ENCODE measurements around the gene PHOX2A. TPM values are rescaled to one million over a fixed set of nuclear protein-coding genes. Genes with fewer than 3 reads are reported as not detected.

The PHOX2A gene
- total and polyA plus RNA-seq, 2 of the 13 experiments (the other 11 are each of a cell fraction or from before 2014, with no cell fraction given): not detected

- Histone ChIP-seq H3K4me1 (ENCODE audit: insufficient read depth, low read length) (peaks cover 12% of the 10 kb centered on the region), H3K27ac (ENCODE audit: extremely low read length, insufficient read depth, low read length) (no peak overlapping the region), H3K4me2 (ENCODE audit: low read depth, low read length) (no peak overlapping the region), H3K9ac (ENCODE audit: insufficient read depth, low read depth, low read length) (no peak overlapping the region), H3K4me3 (replicated peaks in 1 of 3; ENCODE audit: insufficient read depth in 1 of 3, low read depth in 2 of 3, low read length in 3 of 3) (no peak overlapping the region), H3K36me3 (replicated peaks in 1 of 2; ENCODE audit: control insufficient read depth in 1 of 2, insufficient read depth in 2 of 2, low read length in 2 of 2) (peaks cover 16 to 48% of the 10 kb centered on the region in 2 experiments; a peak in 4 of 5 replicates), H3K27me3 (ENCODE audit: control insufficient read depth in 1 of 2, insufficient read depth in 2 of 2, low read length in 2 of 2) (peaks cover 1 to 10% of the 10 kb centered on the region in 2 experiments; a peak in 4 of 5 replicates), H2AFZ (ENCODE audit: low read length) (no peak overlapping the region), H3K79me2 (ENCODE audit: insufficient read depth, low read length) (no peaks in the 10 kb centered on the region), H3K9me3 (ENCODE audit: low read length) (no peaks in the 10 kb centered on the region), H4K20me1 (ENCODE audit: insufficient read depth, low read length) (no peaks in the 10 kb centered on the region)
- ATAC-seq (no peak), DNase-seq (ENCODE audit: low spot score) (no peak), FAIRE-seq (no peak)
- TF ChIP-seq YY1 (IDR thresholded peaks at IDR 0.05; ENCODE audit: insufficient read depth, insufficient replicate concordance, low read depth, low read length) (no peak), ZNF674 (CRISPR knock-in tag; IDR thresholded peaks at IDR 0.05; ENCODE audit: low read depth) (no peak)
- no TSS peak for BruUV-seq (replicated peaks)
- CTCF ChIA-PET (ENCODE audit: low intra/inter-chr PET ratio, low total read pairs): no interaction called here
- in situ Hi-C loops (cut with HindIII; ENCODE audit: extremely low pct_ligation_motif_present, low pct_unique_long_range_greater_than_20kb): no loop called here
- intact Hi-C loops (cut with micrococcal nuclease; ENCODE audit: unreplicated experiment): no loop called here
- POLR2A ChIA-PET: interaction anchor here (1.2 kb wide), 1 partner anchor 199 kb away, joined by 3 read pairs; the partner anchor contains the start of gene CLPB
- WGBS (ENCODE audit: low lambda C conversion rate): 98% methylated on average over 8 of the region's 17 CpGs
Measured at GRCh38 chr11:72235351-72236057, 8.5 kb downstream of the PHOX2A start.

DNA sequence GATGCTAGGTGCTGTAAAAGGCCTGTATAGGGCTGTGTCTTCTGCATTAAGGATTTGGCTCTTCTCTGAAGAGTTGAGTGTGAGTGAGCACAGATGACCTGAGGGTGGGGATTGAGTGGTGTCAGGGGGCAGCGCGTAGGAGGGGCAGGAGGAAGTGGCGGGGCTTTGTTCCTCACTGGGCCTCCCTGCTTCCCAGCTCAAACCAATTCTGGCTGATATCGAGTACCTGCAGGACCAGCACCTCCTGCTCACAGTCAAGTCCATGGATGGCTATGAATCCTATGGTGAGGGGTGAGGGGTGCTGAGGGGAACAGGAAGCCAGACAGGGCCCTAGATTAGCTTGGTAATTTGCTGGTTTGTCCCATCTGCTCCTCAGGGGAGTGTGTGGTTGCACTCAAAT lies 9.1 kb downstream of the PHOX2A start:
- H3K27me3 ChIP-seq (ENCODE audit: control insufficient read depth in 1 of 2, insufficient read depth in 2 of 2, low read length in 2 of 2): peaks cover 0 to 5% of the 10 kb centered on the region in 2 experiments; a peak in 2 of 5 replicates
- intact Hi-C loops (cut with micrococcal nuclease; ENCODE audit: unreplicated experiment) (no loop called here), in situ Hi-C loops (cut with HindIII; ENCODE audit: extremely low pct_ligation_motif_present, low pct_unique_long_range_greater_than_20kb) (no loop called here)
- ChIA-PET CTCF (ENCODE audit: low intra/inter-chr PET ratio, low total read pairs) (no interaction called here), POLR2A (interaction anchor here (1.2 kb wide), 1 partner anchor 199 kb away, joined by 3 read pairs; the partner anchor contains the start of gene CLPB)
- BruUV-seq (replicated peaks): no TSS peak
- H3K4me2 ChIP-seq (ENCODE audit: low read depth, low read length): no peak overlapping the region
- H3K79me2 ChIP-seq (ENCODE audit: insufficient read depth, low read length): no peaks in the 10 kb centered on the region
- ATAC-seq (no peak), FAIRE-seq (no peak), DNase-seq (ENCODE audit: low spot score) (no peak)
- no peaks in the 10 kb centered on the region for H3K9me3 ChIP-seq (ENCODE audit: low read length)
- no peaks in the 10 kb centered on the region for H4K20me1 ChIP-seq (ENCODE audit: insufficient read depth, low read length)
- H3K4me3 ChIP-seq (replicated peaks in 1 of 3; ENCODE audit: insufficient read depth in 1 of 3, low read depth in 2 of 3, low read length in 3 of 3): no peak overlapping the region
- H3K4me1 ChIP-seq (ENCODE audit: insufficient read depth, low read length): peaks cover 6% of the 10 kb centered on the region
- no peak overlapping the region for H3K9ac ChIP-seq (ENCODE audit: insufficient read depth, low read depth, low read length)
- WGBS (ENCODE audit: low lambda C conversion rate): 98% methylated on average over 4 of the region's 4 CpGs
- H3K27ac ChIP-seq (ENCODE audit: extremely low read length, insufficient read depth, low read length): no peak overlapping the region
- H2AFZ ChIP-seq (ENCODE audit: low read length): no peak overlapping the region
- peaks cover 17 to 50% of the 10 kb centered on the region in 2 experiments; a peak in 4 of 5 replicates for H3K36me3 ChIP-seq (replicated peaks in 1 of 2; ENCODE audit: control insufficient read depth in 1 of 2, insufficient read depth in 2 of 2, low read length in 2 of 2)
- TF ChIP-seq TCF7L2 (IDR thresholded peaks at IDR 0.05; ENCODE audit: low read depth, low read length) (no peak), XBP1 (CRISPR knock-in tag; IDR thresholded peaks at IDR 0.05) (no peak), ZNF660 (CRISPR knock-in tag; IDR thresholded peaks at IDR 0.05; ENCODE audit: borderline replicate concordance, low read depth) (no peak), PLRG1 (conservative IDR thresholded peaks at IDR 0.05) (no peak), PRDM10 (CRISPR knock-in tag; IDR thresholded peaks at IDR 0.05; ENCODE audit: low read depth) (no peak), HOXA7 (CRISPR knock-in tag; IDR thresholded peaks at IDR 0.05) (no peak), ZNF629 (CRISPR knock-in tag; conservative IDR thresholded peaks at IDR 0.05) (no peak), ATF5 (CRISPR knock-in tag; IDR thresholded peaks at IDR 0.05; ENCODE audit: low read depth) (no peak)
- TF ChIP-seq, protein P1, sequence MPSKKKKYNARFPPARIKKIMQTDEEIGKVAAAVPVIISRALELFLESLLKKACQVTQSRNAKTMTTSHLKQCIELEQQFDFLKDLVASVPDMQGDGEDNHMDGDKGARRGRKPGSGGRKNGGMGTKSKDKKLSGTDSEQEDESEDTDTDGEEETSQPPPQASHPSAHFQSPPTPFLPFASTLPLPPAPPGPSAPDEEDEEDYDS (CRISPR knock-in tag; IDR thresholded peaks at IDR 0.05): no peak
